NCI-H2227 (cell line): ENCODE results near the gene PNLIPRP2.

Experiments
- DNase-seq: peaks from one replicate; lab custom pipeline; 2025; ENCODE audit not compliant: unreplicated experiment; lab: John Stamatoyannopoulos, UW

The PNLIPRP2 gene

DNA sequence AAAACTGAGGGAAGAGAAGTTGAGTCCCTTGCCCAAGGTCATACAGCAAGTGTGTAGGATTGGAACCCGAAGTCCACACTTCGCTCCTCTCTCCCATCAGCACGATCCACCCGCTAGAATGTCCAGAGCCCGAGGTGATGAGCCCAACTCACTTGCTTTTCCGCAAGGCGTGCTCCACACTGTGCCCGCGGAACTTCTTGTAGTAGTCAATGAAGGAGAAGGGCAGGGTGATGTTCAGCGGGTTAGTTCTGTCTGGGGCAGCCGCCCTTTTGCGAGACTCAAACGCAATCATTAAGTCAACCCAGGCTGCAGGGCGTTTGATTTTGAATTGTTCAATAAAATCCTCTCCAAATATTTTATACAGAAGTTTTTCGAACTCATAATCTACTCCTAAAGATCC, 58.6 kb downstream of the PNLIPRP2 start:
- DNase-seq = no peak

GRCh38 chr10:116683166-116683565, 62.4 kb downstream of the PNLIPRP2 start:
- no peak for DNase-seq

- no peak for DNase-seq
Measured at GRCh38 chr10:116683821-116684220, 63.1 kb downstream of the PNLIPRP2 start.

GRCh38 chr10:116684781-116685180, 64.0 kb downstream of the PNLIPRP2 start:
- no peak for DNase-seq

GRCh38 chr10:116685807-116686206, 65.1 kb downstream of the PNLIPRP2 start:
- no peak for DNase-seq

- no peak for DNase-seq
Measured at GRCh38 chr10:116686632-116687031, 65.9 kb downstream of the PNLIPRP2 start.

DNA sequence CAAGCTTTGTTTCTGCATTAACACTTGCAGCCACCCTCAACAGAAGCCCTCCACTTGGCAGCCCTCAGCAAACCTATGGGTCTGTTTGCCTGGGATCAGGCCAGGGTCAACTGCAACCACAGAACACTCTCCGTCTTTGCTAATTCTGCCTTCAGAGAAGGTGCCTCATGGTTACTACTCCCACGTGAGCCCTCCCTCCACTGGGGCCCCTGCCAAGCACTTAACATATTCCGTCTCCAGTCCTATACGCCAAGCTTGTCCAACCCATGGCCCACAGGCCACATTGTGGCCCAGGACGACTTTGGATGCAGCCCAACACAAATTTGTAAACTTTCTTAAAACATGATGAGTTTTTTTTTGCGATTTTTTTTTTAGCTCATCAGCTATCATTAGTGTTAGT, 66.9 kb downstream of the PNLIPRP2 start:
- no peak for DNase-seq

GRCh38 chr10:116688241-116688711, 67.5 kb downstream of the PNLIPRP2 start:
- DNase-seq = no peak

- no peak for DNase-seq
Measured at GRCh38 chr10:116688741-116689495, 68.2 kb downstream of the PNLIPRP2 start.

- no peak for DNase-seq
Measured at GRCh38 chr10:116689744-116690143, 69.0 kb downstream of the PNLIPRP2 start.

DNA sequence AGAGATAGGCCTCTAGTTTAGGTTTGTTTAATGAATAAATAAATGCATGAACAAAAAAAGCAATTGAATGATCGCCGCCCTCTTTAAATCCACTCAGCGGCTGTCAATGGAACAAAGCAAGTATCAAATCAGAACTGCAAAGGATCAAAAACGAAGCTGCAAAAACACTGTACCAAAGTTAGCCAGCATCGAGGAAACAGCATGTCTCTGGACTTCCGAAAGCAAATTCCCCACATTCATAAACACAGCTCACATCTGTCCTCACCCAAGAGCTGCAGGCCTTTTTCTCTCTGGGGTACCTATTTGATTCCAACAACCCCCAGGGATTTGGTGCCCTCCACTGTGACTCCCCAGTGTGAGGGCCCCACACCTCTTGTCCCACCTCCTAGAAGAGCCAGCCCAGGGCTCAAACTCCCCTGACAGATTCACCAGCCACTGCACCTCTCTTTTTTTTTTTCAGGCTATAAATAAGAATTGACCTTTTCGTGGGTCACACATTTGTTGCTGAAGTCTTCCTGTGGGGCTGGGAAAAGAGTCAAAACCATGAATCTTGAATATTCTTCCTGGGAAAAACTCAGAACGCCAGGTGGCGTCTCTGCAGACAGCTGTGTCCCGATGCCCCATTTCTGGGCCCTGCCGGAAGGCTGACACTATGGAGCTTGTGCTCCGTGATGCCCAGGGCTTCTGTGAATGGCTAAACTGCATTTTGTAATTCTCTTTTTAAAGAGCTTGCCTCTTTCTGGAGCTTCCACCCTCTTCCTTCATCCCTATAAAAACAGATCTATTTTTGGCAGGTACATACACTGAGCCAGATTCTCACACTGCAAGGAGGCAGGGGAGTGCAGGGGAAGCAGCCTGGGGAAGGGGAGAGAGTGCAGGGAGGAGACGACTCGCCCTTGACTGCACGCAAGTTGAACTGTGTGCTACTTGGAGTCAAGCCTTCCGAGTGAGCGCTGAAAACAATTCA, 69.9 kb downstream of the PNLIPRP2 start:
- no peak for DNase-seq

DNA sequence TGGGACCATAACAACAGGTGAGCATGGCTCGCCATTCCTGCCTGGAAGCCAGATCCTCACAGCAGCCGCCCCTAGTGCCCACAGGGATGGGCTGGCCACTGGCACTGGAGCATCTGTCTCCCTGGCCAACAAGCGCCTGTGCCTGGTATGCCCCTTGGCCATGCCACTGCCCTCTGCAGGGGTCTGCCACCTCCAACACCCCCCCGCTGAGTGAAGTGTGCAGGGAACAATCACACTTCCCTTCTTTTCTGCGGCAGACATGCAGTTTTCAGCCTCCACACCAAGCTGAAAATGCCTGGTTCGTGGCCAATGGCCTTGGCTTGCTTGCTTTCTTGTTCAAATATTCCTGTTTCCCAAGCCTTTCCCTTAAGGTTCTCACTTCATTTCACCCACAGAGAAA, 70.9 kb downstream of the PNLIPRP2 start:
- DNase-seq = no peak

DNA sequence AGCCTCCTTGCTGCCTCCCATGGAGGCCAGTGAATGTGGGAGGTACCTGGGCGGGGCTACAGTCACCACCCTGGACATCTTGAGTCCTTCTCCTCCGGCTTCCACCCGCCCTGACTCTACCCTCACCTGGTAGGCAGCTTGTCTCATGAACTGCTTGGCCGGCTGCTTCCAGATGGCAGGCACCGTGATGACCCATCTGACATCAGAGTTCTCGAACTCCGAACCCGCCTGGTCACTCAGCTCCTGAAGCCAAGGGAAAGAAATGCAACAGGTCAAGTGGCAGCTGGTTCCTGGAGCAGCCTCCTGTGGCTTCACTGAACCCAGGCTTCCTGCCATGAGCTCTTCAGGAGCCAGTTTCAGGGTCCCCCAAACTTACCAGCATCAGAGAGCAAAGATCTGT, 71.5 kb downstream of the PNLIPRP2 start:
- no peak for DNase-seq

DNA sequence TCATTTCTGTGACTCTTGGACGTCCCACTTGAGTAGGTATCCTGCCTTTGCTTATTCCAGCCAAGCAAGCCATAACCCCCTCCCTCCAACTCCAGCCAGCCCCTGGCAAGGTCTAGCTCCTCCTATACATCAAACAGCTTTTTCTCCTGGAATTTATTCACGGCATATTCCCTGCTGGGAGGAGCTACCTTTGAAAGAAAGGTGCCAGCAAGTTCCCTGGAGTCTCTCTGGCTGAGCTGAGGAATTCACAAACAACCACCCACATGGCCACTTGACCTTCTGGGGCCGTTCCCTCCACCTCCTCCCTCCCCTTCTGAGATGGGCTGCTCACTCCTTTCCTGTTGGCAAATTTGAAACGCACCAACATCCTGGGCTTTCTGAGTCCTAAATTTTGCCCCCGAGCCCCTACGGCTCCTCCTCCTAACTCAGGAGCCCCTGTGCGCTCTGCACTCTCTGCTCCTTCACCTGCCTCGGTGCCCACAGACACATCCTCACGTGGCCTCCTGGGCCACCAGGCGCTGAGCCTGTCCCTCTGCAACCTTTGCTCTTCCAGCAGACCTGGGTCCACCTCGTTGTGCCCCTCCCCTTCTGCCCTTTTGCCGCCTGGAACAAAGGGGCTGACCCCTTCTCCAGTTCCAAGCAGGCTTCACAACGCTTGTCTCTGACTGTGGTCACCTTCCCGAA, 73.6 kb downstream of the PNLIPRP2 start:
- DNase-seq = no peak
